K562 (cell line): ENCODE results near the gene ITPR1. TPM values are rescaled to one million over a fixed set of nuclear protein-coding genes. Genes with fewer than 3 reads are reported as not detected.

Source experiments
- EP300 ChIP-seq: IDR thresholded peaks from 2 replicates; pipeline ENCODE4 v1.6.1; 2012; ENCODE audit warnings: low read length, improper control_type of control experiment
- ESRRA ChIP-seq: fragments of 450-650 bp; IDR thresholded peaks from 2 replicates; pipeline ENCODE4 v1.6.1; 2014; ENCODE audit warnings: low read depth, mild to moderate bottlenecking, moderate library complexity, borderline replicate concordance
- KLF6 ChIP-seq: fragments of 250-450 bp; sonication (Bioruptor Pico); IDR thresholded peaks from 2 replicates; pipeline ENCODE4 v1.4.0; 2020; ENCODE audit warnings: mild to moderate bottlenecking, moderate library complexity, borderline replicate concordance
- NFIC ChIP-seq: fragments of 450-650 bp; IDR thresholded peaks from 2 replicates; pipeline ENCODE4 v1.6.1; 2017; ENCODE audit warnings: mild to moderate bottlenecking, inconsistent platforms
- PTBP1 ChIP-seq: fragments of 200-400 bp; formaldehyde crosslinking; IDR thresholded peaks from 2 replicates; pipeline ENCODE4 v1.6.1; 2017; ENCODE audit warnings: low read depth, low read length
- TEAD1 ChIP-seq, 2 experiments: fragments of 450-650 bp in 1 of 2; sonication (generic) in 1 of 2; formaldehyde crosslinking; IDR thresholded peaks; 2 replicates each; pipeline versions ENCODE4 v1.4.0 to v1.8.0; 2020 to 2022; ENCODE audit warnings: mild to moderate bottlenecking in 2 of 2, missing genetic modification reagents in 1 of 2
- ZNF197 ChIP-seq: fragments of 200-800 bp; sonication (Bioruptor generic); IDR thresholded peaks from 2 replicates; pipeline ENCODE4 v1.6.1; 2016; ENCODE audit warnings: low read depth, missing genetic modification characterization, missing compliant biosample characterization
- polyA plus RNA-seq, 8 experiments: library from polyadenylated mRNA; depleted of rRNA in 4 of 8; stranded (reverse) in 5 of 8; unstranded in 3 of 8; fragments of >200 nt; fragmentation: Nextera tagmentation in 2 of 8; fragmentation: Illumina TruSeq in 1 of 8; extraction: Ambion mirVana in 2 of 8; extraction: Trizol in 1 of 8; gene quantifications; 2 replicates each; pipeline versions ENCODE4 v1.2.1 to v1.2.3, GENCODE V29; 2011 to 2014; ENCODE audit warnings: inconsistent platforms in 1 of 8, missing spikeins in 1 of 8
- total RNA-seq, 7 experiments: library from RNA; depleted of rRNA in 6 of 7; stranded (reverse); fragments of >200 nt in 6 of 7; fragmentation: Illumina TruSeq in 2 of 7; extraction: Trizol in 2 of 7; gene quantifications; 2 replicates each; pipeline versions ENCODE4 v1.2.1 to v1.2.3, GENCODE V29; 2011 to 2021; ENCODE audit warnings: low replicate concordance in 1 of 7
- TF ChIP-seq, protein P1 (sequence below): fragments of 450-650 bp; IDR thresholded peaks from 2 replicates; pipeline ENCODE4 v1.6.1; 2018; ENCODE audit not compliant: partially characterized antibody
- TF ChIP-seq, protein P2 (sequence below): fragments of 250-450 bp; sonication (Bioruptor Pico); IDR thresholded peaks from 2 replicates; pipeline ENCODE4 v1.8.0; 2022; ENCODE audit warnings: inconsistent platforms
- TF ChIP-seq, protein P3 (sequence below): fragments of 250-450 bp; sonication (Bioruptor Pico); IDR thresholded peaks from 2 replicates; pipeline ENCODE4 v1.4.0; 2020

The ITPR1 gene
- total and polyA plus RNA-seq, 9 of the 15 experiments (the other 6 are each of a cell fraction or from before 2014, with no cell fraction given), result 22.4 to 40.0 (median 27.4) TPM

DNA sequence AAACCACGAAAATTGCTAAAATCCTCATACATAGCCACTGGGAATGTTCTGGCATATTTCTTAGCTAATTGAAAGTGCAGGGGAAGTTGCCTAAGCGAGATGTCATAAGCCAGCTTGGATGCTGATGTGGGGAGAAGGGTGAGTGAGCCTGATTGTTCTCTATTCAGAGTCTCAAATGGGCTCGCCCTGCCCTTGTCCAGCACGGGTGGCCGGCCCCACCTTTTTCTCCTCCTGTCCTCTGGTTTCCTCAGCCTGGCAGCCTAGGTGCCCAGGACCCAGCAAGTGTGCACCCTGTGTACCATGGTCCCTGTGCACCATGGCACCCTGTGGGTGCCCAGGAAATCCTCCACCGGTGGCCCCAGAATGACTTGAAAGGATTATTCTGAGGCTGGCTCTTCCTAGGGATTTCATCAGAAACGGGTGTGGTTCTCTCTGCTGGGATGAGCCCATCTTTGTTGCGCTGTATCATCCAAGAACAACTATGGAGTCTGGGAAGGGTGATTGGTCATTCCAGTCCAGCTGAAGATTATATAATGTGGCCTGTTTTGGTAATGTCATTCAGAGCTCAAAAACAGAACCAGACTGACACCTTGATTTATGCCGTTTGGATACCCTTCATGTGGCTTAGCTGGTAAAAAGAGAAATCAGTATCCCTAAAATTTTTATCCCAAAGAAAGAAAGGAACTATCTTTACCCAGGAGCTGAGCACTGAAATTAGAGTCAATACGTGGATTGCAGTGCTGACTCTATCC is 335.3 kb downstream of the ITPR1 start (continued):
- TF ChIP-seq, protein P1, sequence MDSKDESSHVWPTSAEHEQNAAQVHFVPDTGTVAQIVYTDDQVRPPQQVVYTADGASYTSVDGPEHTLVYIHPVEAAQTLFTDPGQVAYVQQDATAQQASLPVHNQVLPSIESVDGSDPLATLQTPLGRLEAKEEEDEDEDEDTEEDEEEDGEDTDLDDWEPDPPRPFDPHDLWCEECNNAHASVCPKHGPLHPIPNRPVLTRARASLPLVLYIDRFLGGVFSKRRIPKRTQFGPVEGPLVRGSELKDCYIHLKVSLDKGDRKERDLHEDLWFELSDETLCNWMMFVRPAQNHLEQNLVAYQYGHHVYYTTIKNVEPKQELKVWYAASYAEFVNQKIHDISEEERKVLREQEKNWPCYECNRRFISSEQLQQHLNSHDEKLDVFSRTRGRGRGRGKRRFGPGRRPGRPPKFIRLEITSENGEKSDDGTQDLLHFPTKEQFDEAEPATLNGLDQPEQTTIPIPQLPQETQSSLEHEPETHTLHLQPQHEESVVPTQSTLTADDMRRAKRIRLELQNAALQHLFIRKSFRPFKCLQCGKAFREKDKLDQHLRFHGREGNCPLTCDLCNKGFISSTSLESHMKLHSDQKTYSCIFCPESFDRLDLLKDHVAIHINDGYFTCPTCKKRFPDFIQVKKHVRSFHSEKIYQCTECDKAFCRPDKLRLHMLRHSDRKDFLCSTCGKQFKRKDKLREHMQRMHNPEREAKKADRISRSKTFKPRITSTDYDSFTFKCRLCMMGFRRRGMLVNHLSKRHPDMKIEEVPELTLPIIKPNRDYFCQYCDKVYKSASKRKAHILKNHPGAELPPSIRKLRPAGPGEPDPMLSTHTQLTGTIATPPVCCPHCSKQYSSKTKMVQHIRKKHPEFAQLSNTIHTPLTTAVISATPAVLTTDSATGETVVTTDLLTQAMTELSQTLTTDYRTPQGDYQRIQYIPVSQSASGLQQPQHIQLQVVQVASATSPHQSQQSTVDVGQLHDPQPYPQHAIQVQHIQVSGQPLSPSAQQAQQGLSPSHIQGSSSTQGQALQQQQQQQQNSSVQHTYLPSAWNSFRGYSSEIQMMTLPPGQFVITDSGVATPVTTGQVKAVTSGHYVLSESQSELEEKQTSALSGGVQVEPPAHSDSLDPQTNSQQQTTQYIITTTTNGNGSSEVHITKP, result no peak
- TF ChIP-seq ZNF197 (CRISPR knock-in tag) (no peak), EP300 (peak; percentile 8; the same call in 1 of the 2 replicates), KLF6 (peak; percentile 61; the same call in 1 of the 2 replicates), ESRRA (peak; percentile 20; the same call in 1 of the 2 replicates), PTBP1 (no peak), NFIC (no peak), TEAD1 (CRISPR knock-in tag; IDR thresholded peaks at IDR 0.05) (no peak)
- TF ChIP-seq, protein P2, sequence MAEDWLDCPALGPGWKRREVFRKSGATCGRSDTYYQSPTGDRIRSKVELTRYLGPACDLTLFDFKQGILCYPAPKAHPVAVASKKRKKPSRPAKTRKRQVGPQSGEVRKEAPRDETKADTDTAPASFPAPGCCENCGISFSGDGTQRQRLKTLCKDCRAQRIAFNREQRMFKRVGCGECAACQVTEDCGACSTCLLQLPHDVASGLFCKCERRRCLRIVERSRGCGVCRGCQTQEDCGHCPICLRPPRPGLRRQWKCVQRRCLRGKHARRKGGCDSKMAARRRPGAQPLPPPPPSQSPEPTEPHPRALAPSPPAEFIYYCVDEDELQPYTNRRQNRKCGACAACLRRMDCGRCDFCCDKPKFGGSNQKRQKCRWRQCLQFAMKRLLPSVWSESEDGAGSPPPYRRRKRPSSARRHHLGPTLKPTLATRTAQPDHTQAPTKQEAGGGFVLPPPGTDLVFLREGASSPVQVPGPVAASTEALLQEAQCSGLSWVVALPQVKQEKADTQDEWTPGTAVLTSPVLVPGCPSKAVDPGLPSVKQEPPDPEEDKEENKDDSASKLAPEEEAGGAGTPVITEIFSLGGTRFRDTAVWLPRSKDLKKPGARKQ (CRISPR knock-in tag), result no peak
- TF ChIP-seq, protein P3, sequence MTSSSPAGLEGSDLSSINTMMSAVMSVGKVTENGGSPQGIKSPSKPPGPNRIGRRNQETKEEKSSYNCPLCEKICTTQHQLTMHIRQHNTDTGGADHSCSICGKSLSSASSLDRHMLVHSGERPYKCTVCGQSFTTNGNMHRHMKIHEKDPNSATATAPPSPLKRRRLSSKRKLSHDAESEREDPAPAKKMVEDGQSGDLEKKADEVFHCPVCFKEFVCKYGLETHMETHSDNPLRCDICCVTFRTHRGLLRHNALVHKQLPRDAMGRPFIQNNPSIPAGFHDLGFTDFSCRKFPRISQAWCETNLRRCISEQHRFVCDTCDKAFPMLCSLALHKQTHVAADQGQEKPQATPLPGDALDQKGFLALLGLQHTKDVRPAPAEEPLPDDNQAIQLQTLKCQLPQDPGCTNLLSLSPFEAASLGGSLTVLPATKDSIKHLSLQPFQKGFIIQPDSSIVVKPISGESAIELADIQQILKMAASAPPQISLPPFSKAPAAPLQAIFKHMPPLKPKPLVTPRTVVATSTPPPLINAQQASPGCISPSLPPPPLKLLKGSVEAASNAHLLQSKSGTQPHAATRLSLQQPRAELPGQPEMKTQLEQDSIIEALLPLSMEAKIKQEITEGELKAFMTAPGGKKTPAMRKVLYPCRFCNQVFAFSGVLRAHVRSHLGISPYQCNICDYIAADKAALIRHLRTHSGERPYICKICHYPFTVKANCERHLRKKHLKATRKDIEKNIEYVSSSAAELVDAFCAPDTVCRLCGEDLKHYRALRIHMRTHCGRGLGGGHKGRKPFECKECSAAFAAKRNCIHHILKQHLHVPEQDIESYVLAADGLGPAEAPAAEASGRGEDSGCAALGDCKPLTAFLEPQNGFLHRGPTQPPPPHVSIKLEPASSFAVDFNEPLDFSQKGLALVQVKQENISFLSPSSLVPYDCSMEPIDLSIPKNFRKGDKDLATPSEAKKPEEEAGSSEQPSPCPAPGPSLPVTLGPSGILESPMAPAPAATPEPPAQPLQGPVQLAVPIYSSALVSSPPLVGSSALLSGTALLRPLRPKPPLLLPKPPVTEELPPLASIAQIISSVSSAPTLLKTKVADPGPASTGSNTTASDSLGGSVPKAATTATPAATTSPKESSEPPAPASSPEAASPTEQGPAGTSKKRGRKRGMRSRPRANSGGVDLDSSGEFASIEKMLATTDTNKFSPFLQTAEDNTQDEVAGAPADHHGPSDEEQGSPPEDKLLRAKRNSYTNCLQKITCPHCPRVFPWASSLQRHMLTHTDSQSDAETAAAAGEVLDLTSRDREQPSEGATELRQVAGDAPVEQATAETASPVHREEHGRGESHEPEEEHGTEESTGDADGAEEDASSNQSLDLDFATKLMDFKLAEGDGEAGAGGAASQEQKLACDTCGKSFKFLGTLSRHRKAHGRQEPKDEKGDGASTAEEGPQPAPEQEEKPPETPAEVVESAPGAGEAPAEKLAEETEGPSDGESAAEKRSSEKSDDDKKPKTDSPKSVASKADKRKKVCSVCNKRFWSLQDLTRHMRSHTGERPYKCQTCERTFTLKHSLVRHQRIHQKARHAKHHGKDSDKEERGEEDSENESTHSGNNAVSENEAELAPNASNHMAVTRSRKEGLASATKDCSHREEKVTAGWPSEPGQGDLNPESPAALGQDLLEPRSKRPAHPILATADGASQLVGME, result peak; percentile 63; the same call in 1 of the 2 replicates
